HepG2 (cell line): ENCODE data around the gene NDE1. TPM values are rescaled to one million over a fixed set of nuclear protein-coding genes. Genes with fewer than 3 reads are reported as not detected.

Experiments used
- E2F2 ChIP-seq: sonication (generic); formaldehyde crosslinking; IDR thresholded peaks from 2 replicates; pipeline ENCODE4 v1.4.0; 2020; ENCODE audit warnings: missing genetic modification reagents, borderline replicate concordance
- EEA1 ChIP-seq: sonication (generic); formaldehyde crosslinking; IDR thresholded peaks from 2 replicates; pipeline ENCODE4 v1.5.1; 2020; ENCODE audit warnings: mild to moderate bottlenecking, missing genetic modification reagents, borderline replicate concordance
- FOXP4 ChIP-seq: sonication (generic); formaldehyde crosslinking; IDR thresholded peaks from 2 replicates; pipeline ENCODE4 v1.4.0; 2020; ENCODE audit warnings: missing genetic modification reagents
- KAT7 ChIP-seq: IDR thresholded peaks from 2 replicates; pipeline ENCODE4 v1.6.1; 2018; ENCODE audit warnings: borderline replicate concordance, missing compliant biosample characterization
- MYC ChIP-seq: sonication (generic); formaldehyde crosslinking; IDR thresholded peaks from 2 replicates; pipeline ENCODE4 v1.9.0; 2021; ENCODE audit warnings: missing genetic modification reagents, borderline replicate concordance
- POGZ ChIP-seq: sonication (generic); formaldehyde crosslinking; IDR thresholded peaks from 2 replicates; pipeline ENCODE4 v1.4.0; 2020; ENCODE audit warnings: mild to moderate bottlenecking, missing genetic modification reagents
- YEATS2 ChIP-seq: sonication (generic); formaldehyde crosslinking; IDR thresholded peaks from 2 replicates; pipeline ENCODE4 v1.4.0; 2020; ENCODE audit warnings: missing genetic modification reagents, borderline replicate concordance
- ZNF124 ChIP-seq: sonication (generic); formaldehyde crosslinking; IDR thresholded peaks from 2 replicates; pipeline ENCODE4 v1.4.0; 2020; ENCODE audit warnings: missing genetic modification reagents
- ZNF263 ChIP-seq: sonication (generic); formaldehyde crosslinking; IDR thresholded peaks from 2 replicates; pipeline ENCODE4 v1.4.0; 2020; ENCODE audit warnings: missing genetic modification reagents
- ZNF407 ChIP-seq: sonication (generic); formaldehyde crosslinking; IDR thresholded peaks from one replicate; pipeline ENCODE4 v1.5.1; 2020; ENCODE audit warnings: mild to moderate bottlenecking, missing genetic modification reagents; ENCODE audit errors: not compliant biosample characterization
- ZNF720 ChIP-seq: sonication (generic); formaldehyde crosslinking; IDR thresholded peaks from 2 replicates; pipeline ENCODE4 v1.4.0; 2020; ENCODE audit warnings: missing genetic modification reagents
- ZNF75D ChIP-seq: sonication (generic); formaldehyde crosslinking; IDR thresholded peaks from 2 replicates; pipeline ENCODE4 v1.8.1; 2023; ENCODE audit warnings: missing genetic modification reagents, mild to moderate bottlenecking, borderline replicate concordance
- ZXDC ChIP-seq: sonication (generic); formaldehyde crosslinking; IDR thresholded peaks from 2 replicates; pipeline ENCODE4 v1.5.0; 2020; ENCODE audit warnings: mild to moderate bottlenecking, missing genetic modification reagents
- polyA plus RNA-seq, 8 experiments: library from polyadenylated mRNA; depleted of rRNA in 3 of 8; stranded (reverse) in 7 of 8; unstranded in 1 of 8; fragments of >200 nt; fragmentation: Illumina TruSeq in 4 of 8; extraction: Trizol in 4 of 8; gene quantifications; 2 replicates each; pipeline versions ENCODE4 v1.2.1 to v1.2.3, GENCODE V29; 2011 to 2016; ENCODE audit warnings: low read depth in 4 of 8, missing spikeins in 1 of 8, mixed read lengths in 1 of 8; ENCODE audit not compliant: insufficient read depth in 1 of 8
- total RNA-seq, 5 experiments: library from RNA; depleted of rRNA; stranded (reverse); fragments of >200 nt; fragmentation: Illumina TruSeq; extraction: Trizol; gene quantifications; 2 replicates each; pipeline ENCODE4 v1.2.3, GENCODE V29; 2016; ENCODE audit warnings: low read depth in 1 of 5
- TF ChIP-seq, protein P1 (sequence below): sonication (generic); formaldehyde crosslinking; IDR thresholded peaks from 2 replicates; pipeline ENCODE4 v1.8.1; 2023; ENCODE audit warnings: missing genetic modification reagents, mild to moderate bottlenecking, borderline replicate concordance

The NDE1 gene
- total and polyA plus RNA-seq, 2 of the 13 experiments (the other 11 are each of a cell fraction or from before 2014, with no cell fraction given), result 40.9 to 72.5 TPM

DNA sequence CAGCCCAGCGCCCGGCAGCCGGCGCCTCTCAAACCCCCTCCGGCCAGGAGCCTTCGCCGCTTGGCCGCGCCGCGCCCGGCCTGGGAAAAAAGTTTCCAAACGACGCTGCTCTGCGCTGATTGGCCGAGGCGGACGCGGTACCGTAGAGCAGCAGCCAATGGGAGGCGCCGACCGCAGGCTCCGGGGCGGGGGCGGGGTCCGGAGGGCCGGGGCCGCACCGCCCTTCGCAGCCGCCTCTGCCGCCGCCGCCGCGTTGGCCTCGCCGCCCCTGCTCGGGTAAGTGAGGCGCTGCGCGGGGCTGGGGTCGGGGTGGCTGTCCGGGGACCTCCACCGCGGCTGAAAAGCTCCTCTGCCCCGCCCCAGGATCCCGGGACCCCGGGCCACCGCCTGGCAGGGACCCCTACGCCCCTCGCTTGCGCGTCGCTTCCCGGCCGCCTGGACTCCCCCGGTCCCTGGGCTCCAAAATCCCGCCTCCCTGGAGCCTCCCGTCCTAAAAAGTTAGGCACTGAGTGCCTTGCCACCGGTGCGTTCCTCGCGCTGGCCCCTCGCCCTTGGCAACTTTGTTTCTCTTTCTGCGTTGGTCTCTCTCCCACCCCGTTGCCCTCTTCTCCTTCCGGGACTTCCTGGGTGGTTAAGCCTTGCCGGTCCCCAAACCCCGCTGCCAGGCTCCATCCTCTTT, at the start of gene NDE1 (continued):
- peak; percentile 18 for TF ChIP-seq ZNF407 (CRISPR knock-in tag)
- TF ChIP-seq ZNF124 (CRISPR knock-in tag), result no peak
- TF ChIP-seq ZXDC (CRISPR knock-in tag), result peak; percentile 91; the same call in 1 of the 2 replicates
- TF ChIP-seq FOXP4 (CRISPR knock-in tag), result peak; percentile 42; the same call in 1 of the 2 replicates
- TF ChIP-seq ZNF75D (CRISPR knock-in tag), result no peak
- no peak for TF ChIP-seq YEATS2 (CRISPR knock-in tag)
- no peak for TF ChIP-seq ZNF720
- peak; percentile 43; the same call in 1 of the 2 replicates for TF ChIP-seq POGZ
- peak; percentile 90 for TF ChIP-seq MYC (CRISPR knock-in tag)
- TF ChIP-seq, protein P1, sequence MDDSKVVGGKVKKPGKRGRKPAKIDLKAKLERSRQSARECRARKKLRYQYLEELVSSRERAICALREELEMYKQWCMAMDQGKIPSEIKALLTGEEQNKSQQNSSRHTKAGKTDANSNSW (CRISPR knock-in tag), result peak; percentile 16; the same call in 1 of the 2 replicates
- peak; percentile 66; the same call in 1 of the 2 replicates for TF ChIP-seq E2F2 (CRISPR knock-in tag)
- no peak; the same call in 1 of the 2 replicates for TF ChIP-seq EEA1 (CRISPR knock-in tag)
- peak; percentile 64; the same call in 1 of the 2 replicates for TF ChIP-seq KAT7 (CRISPR knock-in tag)
- TF ChIP-seq ZNF263 (CRISPR knock-in tag), result peak; percentile 84; the same call in 1 of the 2 replicates
